NCI-H1417 (cell line): ENCODE measurements around the gene ABCA6.

Experiments used
- DNase-seq, 3 experiments: peaks; one replicate each; lab custom pipeline; 2025; lab: John Stamatoyannopoulos, UW

ABCA6 gene

DNA sequence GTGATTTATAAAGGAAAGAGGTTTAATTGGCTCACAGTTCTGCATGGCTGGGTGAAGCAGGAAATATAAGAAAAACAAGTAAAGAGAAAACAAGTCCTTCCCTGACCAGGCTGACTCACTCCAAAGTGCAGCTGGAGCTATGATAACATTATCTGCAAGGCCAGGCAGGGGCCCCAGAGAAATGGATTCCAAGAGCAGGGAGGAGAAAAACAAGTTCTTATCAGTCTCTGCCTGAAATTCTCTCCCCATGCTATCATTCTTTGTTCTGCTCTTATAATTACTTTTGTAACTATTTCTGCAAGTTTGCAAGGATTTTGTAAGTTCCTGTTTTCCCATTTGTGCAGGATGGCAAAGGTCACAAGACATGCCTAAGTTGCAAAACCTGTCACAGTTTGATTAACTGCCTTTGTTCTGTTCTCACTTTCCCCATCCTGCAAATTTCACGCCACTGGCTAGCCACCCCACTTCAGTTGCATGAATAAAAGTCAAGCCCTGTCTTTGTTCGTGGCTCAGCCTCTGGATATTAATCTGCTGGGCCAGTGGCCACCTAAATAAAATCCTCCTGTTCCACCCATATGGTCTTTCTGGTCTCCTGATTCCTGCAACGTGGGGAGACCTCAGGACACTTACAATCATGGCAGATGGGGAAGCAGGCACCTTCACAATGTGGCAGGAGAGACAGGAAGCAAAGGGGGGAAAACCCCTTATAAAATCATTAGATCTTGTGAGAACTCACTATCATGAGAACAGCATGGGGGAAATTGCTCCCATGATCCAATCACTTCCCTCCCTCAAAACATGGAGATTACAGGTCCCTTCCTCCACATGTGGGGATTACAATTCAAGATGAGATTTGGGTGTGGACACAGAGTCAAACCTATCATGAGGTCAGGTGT, 94.1 kb downstream of the ABCA6 start:
- no peak for DNase-seq

GRCh38 chr17:69046121-69046807, 95.4 kb downstream of the ABCA6 start:
- no peak for DNase-seq

DNA sequence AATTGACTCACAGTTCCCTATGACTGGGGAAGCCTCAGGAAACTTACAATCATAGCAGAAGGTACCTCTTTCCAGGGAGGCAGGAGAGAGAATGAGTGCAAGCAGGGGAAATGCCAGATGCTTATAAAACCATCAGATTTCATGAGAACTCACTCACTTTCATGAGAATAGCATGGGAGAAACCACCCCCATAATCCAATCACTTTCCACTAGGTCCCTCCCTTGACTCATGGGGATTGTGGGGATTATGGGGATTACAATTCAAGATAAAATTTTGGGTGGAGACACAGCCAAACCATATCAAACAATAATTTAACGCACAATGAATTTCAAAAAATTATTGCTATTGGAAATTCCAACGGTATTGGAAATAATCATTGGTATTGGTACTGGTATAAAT, 96.0 kb downstream of the ABCA6 start:
- DNase-seq: no peak

- DNase-seq: no peak
Observed at GRCh38 chr17:69044371-69044770, 97.3 kb downstream of the ABCA6 start.

GRCh38 chr17:69043098-69043734, 98.5 kb downstream of the ABCA6 start:
- DNase-seq: no peak

GRCh38 chr17:69042308-69042707, 99.4 kb downstream of the ABCA6 start:
- no peak for DNase-seq

DNA sequence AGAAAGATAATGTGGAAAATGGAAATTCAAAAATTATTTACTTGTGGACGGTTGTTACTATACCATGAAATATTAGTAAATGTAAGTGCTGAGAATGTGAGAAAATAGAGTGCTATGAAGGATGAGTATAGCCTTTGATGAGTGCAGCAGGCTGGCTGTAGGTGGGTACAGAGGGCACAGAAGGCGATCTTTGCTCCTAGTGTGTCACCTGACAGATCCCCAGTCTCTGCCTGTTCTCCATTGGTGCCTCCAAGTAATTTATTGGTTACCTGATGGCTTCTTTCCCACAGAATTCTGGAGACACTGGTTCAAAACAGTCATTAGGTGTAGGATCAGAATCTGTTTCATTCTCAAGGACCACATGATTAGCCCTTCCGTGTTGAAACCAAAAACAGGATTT, 109.9 kb downstream of the ABCA6 start:
- no peak for DNase-seq

- DNase-seq: no peak
Observed at GRCh38 chr17:69030169-69030568, 111.5 kb downstream of the ABCA6 start.
